ENCODE results near the gene PRC1. TPM values are rescaled to one million over a fixed set of nuclear protein-coding genes. Genes with fewer than 3 reads are reported as not detected.

The PRC1 gene
- total RNA-seq, 1 donor from 2014 or later = 62.7 TPM

GRCh38 chr15:90955624-90956273, 38.6 kb downstream of the PRC1 start:
- DNase-seq = peak; percentile 10

- peak; percentile 98 for DNase-seq
Observed at GRCh38 chr15:90954712-90955623, 39.4 kb downstream of the PRC1 start, which contains the start of gene RCCD1. Gene RCCD1, plus strand, starts transcription at chr15:90954884. Its CDS starts 1,851 bp downstream, at chr15:90956735.

GRCh38 chr15:90953947-90954711, 40.2 kb downstream of the PRC1 start:
- DNase-seq = no peak

- DNase-seq = no peak
Observed at GRCh38 chr15:90952901-90953677, 41.2 kb downstream of the PRC1 start.

- DNase-seq = no peak
Observed at GRCh38 chr15:90950676-90951075, 43.7 kb downstream of the PRC1 start.

GRCh38 chr15:90949979-90950675, 44.2 kb downstream of the PRC1 start:
- DNase-seq = no peak

GRCh38 chr15:90948506-90948905, 45.8 kb downstream of the PRC1 start:
- no peak for DNase-seq

GRCh38 chr15:90947577-90948357, 46.6 kb downstream of the PRC1 start:
- no peak for DNase-seq

GRCh38 chr15:90946941-90947576, 47.3 kb downstream of the PRC1 start:
- DNase-seq = no peak

GRCh38 chr15:90946538-90946937, 47.8 kb downstream of the PRC1 start:
- DNase-seq = no peak

GRCh38 chr15:90945091-90945490, 49.2 kb downstream of the PRC1 start:
- DNase-seq = no peak

GRCh38 chr15:90942354-90943120, 51.8 kb downstream of the PRC1 start:
- no peak for DNase-seq

GRCh38 chr15:90941038-90941437, 53.3 kb downstream of the PRC1 start:
- no peak for DNase-seq

GRCh38 chr15:90939756-90940155, 54.6 kb downstream of the PRC1 start:
- DNase-seq = no peak

GRCh38 chr15:90938261-90938660, 56.1 kb downstream of the PRC1 start:
- DNase-seq = no peak

- DNase-seq = no peak
Observed at GRCh38 chr15:90936823-90937222, 57.5 kb downstream of the PRC1 start.

GRCh38 chr15:90934949-90935751, 59.2 kb downstream of the PRC1 start, which contains the start of gene UNC45A:
Gene UNC45A, plus strand, starts transcription at chr15:90935285. Its CDS starts 40 bp downstream, at chr15:90935325.
- DNase-seq = peak; percentile 96

Measured in tongue (tissue), 2 donors.